Measurements from ENCODE around the gene CTDSPL2. TPM values are rescaled to one million over a fixed set of nuclear protein-coding genes. Genes with fewer than 3 reads are reported as not detected.
A peak's percentile ranks its signal among the peaks of the same experiment; 100 is the strongest.
"Not testable (repeated sequence)": the region's sequence is repeated elsewhere in the genome, so short reads cannot be mapped to it uniquely, and the experiment has no call there.

Gene CTDSPL2
- total RNA-seq, 1 donor from 2014 or later: 73.8 TPM

- peak; percentile 11 to 50 for DNase-seq (ENCODE audit: low read depth in 2 of 2)
Measured at GRCh38 chr15:44537735-44538240, 110.4 kb downstream of the CTDSPL2 start.

DNA sequence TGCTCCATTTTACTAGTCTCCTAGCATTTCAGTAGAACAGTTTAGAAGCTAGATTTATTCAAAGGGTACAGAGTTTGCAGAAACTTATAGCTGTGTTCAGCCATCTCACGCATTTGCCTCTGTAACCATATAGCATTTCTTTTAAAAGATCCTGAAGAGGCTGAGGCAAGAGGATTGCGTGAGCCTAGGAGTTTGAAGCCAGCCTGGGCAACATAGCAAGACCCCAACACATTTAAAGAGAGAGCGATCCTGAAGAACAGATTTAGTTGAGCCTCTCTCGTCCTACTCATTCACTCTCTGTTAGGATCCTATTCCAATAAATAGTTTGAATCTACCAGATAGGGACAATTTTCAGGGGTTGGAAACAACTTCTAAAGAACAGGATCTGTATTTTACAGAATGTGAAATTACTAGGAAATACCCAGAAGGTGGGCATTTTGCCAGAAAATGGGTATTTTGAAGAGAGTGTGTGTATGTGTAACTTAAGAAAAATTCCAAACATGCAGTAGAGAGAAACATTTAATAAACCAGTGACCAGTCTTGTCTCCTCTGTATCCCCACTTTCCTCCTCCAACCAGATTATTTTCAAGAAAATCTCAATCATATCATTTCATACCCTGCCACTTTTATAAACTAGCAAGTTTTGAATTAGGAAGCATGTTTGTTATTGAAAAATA lies 114.0 kb downstream of the CTDSPL2 start:
- DNase-seq (ENCODE audit: low read depth in 2 of 2): peak; percentile 58 to 81

DNA sequence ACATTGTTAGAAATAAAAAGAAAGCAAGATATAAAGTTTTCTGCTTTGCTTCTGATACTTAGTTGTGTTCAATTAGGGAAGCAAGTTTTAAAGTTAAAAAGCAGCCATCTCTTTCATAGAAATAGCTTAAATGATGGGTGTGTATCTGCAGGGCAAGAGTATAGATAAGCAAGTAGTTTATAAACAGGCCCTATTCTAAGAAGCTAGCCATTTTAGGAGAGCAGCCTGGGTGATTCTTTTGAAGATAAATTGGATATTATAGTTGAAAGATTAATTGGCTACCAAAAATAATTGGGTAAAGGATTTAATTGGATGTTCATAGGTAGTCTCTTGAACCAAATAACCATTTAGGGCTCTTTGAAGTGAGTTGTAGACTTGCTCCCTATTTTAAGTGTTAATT lies 115.2 kb downstream of the CTDSPL2 start:
- DNase-seq (ENCODE audit: low read depth in 2 of 2): no peak

DNA sequence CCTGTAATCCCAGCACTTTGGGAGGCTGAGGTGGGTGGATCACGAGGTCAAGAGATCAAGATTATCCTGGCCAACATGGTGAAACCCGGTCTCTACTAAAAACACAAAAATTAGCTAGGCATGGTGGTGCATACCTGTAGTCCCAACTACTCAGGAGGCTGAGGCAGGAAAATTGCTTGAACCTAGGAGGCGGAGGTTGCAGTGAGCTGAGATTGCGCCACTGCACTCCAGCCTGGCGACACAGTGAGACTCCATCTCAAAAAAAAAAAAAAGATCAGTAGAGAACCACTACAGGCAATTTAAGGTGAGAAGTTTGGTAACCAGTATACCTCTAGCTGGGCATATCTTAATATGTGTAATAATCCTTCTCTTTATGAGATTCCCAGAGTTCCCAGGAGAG lies 117.3 kb downstream of the CTDSPL2 start:
- not testable (repeated sequence) for DNase-seq (ENCODE audit: low read depth in 2 of 2)

DNA sequence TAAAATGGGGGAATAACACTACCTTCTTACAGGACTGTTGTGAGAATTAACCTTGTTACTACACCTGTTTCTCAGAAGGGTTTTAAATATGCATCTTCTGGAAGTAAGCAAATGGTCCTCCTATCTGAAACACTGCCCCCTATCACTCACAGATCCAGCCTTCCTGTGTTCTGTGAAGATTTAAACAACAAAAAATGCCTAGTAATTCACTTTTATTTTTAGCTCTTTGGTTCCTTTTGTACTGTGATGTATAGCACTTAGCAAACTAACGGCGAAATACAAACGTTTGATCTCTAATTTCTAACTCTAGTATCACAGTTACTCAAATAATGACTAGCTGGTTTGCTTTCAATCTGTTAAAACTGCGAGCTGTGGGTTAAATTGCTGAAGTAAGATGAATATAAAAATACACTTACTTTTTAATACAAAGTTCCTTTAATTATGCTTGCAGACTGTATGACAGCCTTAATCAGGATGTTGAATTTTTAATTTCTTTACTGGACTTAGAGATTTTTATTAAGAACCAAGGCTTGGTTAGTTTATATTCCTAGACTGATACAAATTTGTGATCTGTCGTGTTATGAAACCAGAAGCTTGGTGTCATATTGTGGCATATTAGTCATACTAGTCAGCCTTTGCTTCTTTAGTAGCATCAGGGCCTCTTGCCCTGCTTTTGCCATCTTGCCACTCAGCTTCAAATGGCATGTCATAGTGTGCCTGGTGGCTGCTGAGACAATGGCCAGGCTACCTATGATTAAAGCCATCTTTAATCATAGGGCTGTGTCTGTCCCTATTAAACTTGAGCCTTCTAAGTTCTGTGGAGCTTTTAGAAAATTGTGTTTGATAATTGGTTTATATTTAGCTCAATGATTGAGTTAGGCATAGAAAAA lies 118.7 kb downstream of the CTDSPL2 start:
- peak; percentile 25 to 32 for DNase-seq (ENCODE audit: low read depth in 2 of 2)

- DNase-seq (ENCODE audit: low read depth in 2 of 2): not testable (repeated sequence)
Measured at GRCh38 chr15:44549152-44549551, 121.7 kb downstream of the CTDSPL2 start.

DNA sequence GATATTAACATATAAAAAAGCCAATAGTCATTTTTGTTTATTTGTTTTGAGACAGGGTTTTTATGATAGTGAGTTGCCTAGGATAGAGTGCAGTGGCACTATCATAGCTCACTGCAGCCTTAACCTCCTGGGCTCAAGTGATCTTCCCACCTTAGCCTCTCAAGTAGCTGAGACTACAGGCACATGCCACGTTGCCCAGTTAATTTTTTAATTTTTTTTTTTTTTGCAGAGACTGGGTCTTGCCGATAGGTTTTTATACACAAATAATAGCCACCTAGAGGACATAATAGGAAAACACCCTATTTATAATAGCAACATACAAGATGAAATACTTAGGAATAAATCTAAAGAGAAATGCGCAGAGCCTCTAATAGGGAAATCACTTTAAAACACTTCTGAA lies 122.8 kb downstream of the CTDSPL2 start:
- peak; percentile 57 to 60 for DNase-seq (ENCODE audit: low read depth in 2 of 2)

DNA sequence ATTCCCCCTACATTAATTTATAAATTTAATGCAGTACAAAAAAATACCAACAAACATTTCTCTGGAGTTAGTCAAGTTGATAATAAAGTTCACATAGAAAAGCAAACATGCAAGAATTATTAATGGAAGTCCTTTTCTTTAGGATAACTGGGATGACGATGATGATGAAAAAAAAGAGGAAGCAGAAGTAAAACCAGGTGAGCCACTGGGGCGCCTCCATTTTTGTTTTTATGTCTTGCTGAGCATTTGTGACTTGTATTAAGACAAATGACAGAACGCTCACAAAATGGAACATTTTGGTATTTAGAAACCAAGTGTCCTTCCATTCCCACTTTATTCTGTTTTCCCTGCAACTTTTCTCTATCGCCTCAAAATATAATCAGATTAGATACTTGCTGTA lies 123.3 kb downstream of the CTDSPL2 start:
- DNase-seq (ENCODE audit: low read depth in 2 of 2): no peak

GRCh38 chr15:44554934-44555723 lies 127.7 kb downstream of the CTDSPL2 start:
- peak; percentile 57 to 67 for DNase-seq (ENCODE audit: low read depth in 2 of 2)

- DNase-seq (ENCODE audit: low read depth in 2 of 2): not testable (repeated sequence)
Measured at GRCh38 chr15:44560926-44561325, 133.5 kb downstream of the CTDSPL2 start.

DNA sequence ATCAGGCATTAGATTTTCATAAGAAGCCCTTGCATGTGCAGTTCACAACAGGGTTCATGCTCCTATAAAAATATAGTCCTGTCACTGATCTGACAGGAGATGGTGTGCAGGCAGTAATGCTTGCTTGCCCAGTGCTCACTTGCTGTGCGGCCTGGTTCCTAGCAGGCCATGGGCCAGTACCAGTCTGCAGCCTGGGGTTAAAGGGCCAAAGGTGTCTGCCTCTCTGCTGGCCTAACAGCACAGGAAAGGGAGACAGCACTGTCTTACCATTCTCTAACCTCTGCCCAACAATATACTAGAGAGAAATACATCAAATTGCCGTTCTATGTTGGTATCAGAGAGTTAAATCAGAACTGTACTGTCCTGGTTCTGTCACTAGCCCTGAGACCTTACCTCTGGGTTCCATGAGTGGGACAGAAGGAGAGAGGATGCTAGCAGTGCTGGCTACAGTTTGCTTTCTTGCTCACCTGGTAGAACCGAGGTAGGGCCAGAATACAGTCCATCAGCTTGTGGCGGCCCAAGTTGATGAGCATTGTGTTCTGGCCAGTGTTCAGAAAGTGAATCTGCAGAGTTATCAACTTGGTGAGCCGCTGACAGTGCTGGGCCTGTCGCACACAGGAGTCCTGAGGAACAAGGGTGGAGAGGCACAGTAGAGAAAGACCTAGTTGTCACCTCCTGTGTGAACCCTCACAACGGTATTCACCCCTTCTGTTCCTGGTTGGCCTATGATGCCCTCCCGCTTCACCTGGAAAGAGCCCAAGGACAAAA lies 138.1 kb downstream of the CTDSPL2 start:
- DNase-seq (ENCODE audit: low read depth in 2 of 2): no peak

GRCh38 chr15:44566155-44566540 lies 138.7 kb downstream of the CTDSPL2 start:
- DNase-seq (ENCODE audit: low read depth in 2 of 2): no peak

- no peak for DNase-seq (ENCODE audit: low read depth in 2 of 2)
Measured at GRCh38 chr15:44568338-44568737, 140.9 kb downstream of the CTDSPL2 start.

- no peak for DNase-seq (ENCODE audit: low read depth in 2 of 2)
Measured at GRCh38 chr15:44569316-44569715, 141.9 kb downstream of the CTDSPL2 start.

GRCh38 chr15:44570361-44570760 lies 142.9 kb downstream of the CTDSPL2 start:
- no peak for DNase-seq (ENCODE audit: low read depth in 2 of 2)

GRCh38 chr15:44573386-44573785 lies 146.0 kb downstream of the CTDSPL2 start:
- DNase-seq (ENCODE audit: low read depth in 2 of 2): no peak

GRCh38 chr15:44574734-44575133 lies 147.3 kb downstream of the CTDSPL2 start:
- no peak for DNase-seq (ENCODE audit: low read depth in 2 of 2)

Data from lung microvascular endothelial cell (primary cell).